ENCODE measurements around the gene ERAP2.
A peak's percentile ranks its signal among the peaks of the same experiment; 100 is the strongest.
"Not testable (repeated sequence)": the region's sequence is repeated elsewhere in the genome, so short reads cannot be mapped to it uniquely, and the experiment has no call there.

ERAP2 gene

GRCh38 chr5:96930589-96930988 lies 54.3 kb downstream of the ERAP2 start:
- no peak for ATAC-seq (replicated peaks; ENCODE audit: extremely low read depth, poor library complexity, severe bottlenecking)
- no peaks in the 10 kb centered on the region for H3K27me3 Mint-ChIP-seq
- no peaks in the 10 kb centered on the region for H3K9me3 Mint-ChIP-seq
- no peak for DNase-seq (ENCODE audit: low spot score in 2 of 2)
- H3K4me3 Mint-ChIP-seq = no peak overlapping the region
- H3K4me1 Mint-ChIP-seq = peaks cover 42% of the 10 kb centered on the region
- H3K27ac Mint-ChIP-seq (ENCODE audit: low read depth) = peak overlapping the region; percentile 42
- H3K36me3 Mint-ChIP-seq (ENCODE audit: insufficient read depth) = peaks cover 16% of the 10 kb centered on the region

GRCh38 chr5:96931037-96931436 lies 54.7 kb downstream of the ERAP2 start:
- H3K36me3 Mint-ChIP-seq (ENCODE audit: insufficient read depth) = peaks cover 20% of the 10 kb centered on the region
- H3K27ac Mint-ChIP-seq (ENCODE audit: low read depth); H3K9me3 Mint-ChIP-seq; H3K27me3 Mint-ChIP-seq; H3K4me3 Mint-ChIP-seq; ATAC-seq (replicated peaks; ENCODE audit: extremely low read depth, poor library complexity, severe bottlenecking); DNase-seq (ENCODE audit: low spot score in 2 of 2): not testable (repeated sequence)
- peaks cover 42% of the 10 kb centered on the region for H3K4me1 Mint-ChIP-seq

GRCh38 chr5:96931605-96932004 lies 55.3 kb downstream of the ERAP2 start:
- Mint-ChIP-seq H3K27me3 (no peaks in the 10 kb centered on the region), H3K36me3 (ENCODE audit: insufficient read depth) (peaks cover 23% of the 10 kb centered on the region), H3K9me3 (no peaks in the 10 kb centered on the region), H3K4me1 (peaks cover 43% of the 10 kb centered on the region), H3K27ac (ENCODE audit: low read depth) (no peak overlapping the region), H3K4me3 (no peak overlapping the region)
- ATAC-seq (replicated peaks; ENCODE audit: extremely low read depth, poor library complexity, severe bottlenecking) = no peak
- DNase-seq (ENCODE audit: low spot score in 2 of 2) = no peak

GRCh38 chr5:96932026-96932425 lies 55.7 kb downstream of the ERAP2 start:
- no peak for ATAC-seq (replicated peaks; ENCODE audit: extremely low read depth, poor library complexity, severe bottlenecking)
- Mint-ChIP-seq H3K4me3 (no peak overlapping the region), H3K4me1 (peaks cover 47% of the 10 kb centered on the region)

GRCh38 chr5:96933764-96934707 lies 57.7 kb downstream of the ERAP2 start:
- Mint-ChIP-seq H3K36me3 (ENCODE audit: insufficient read depth) (peaks cover 24% of the 10 kb centered on the region), H3K4me3 (peak overlapping the region; percentile 83), H3K27me3 (no peaks in the 10 kb centered on the region), H3K27ac (ENCODE audit: low read depth) (peak overlapping the region; percentile 90), H3K4me1 (peaks cover 54% of the 10 kb centered on the region), H3K9me3 (no peaks in the 10 kb centered on the region)
- no peak for ATAC-seq (replicated peaks; ENCODE audit: extremely low read depth, poor library complexity, severe bottlenecking)
- no peak for DNase-seq (ENCODE audit: low spot score in 2 of 2)

More at GRCh38 chr5:96932026-96932425, 55.7 kb downstream of the ERAP2 start:
- Mint-ChIP-seq H3K9me3 (no peaks in the 10 kb centered on the region), H3K27ac (ENCODE audit: low read depth) (peak overlapping the region; percentile 90), H3K36me3 (ENCODE audit: insufficient read depth) (peaks cover 24% of the 10 kb centered on the region), H3K27me3 (no peaks in the 10 kb centered on the region)
- DNase-seq (ENCODE audit: low spot score in 2 of 2) = no peak

GRCh38 chr5:96934708-96935558 lies 58.6 kb downstream of the ERAP2 start:
- Mint-ChIP-seq H3K4me1 (peaks cover 50% of the 10 kb centered on the region), H3K36me3 (ENCODE audit: insufficient read depth) (peaks cover 25% of the 10 kb centered on the region), H3K27ac (ENCODE audit: low read depth) (peak overlapping the region; percentile 90), H3K4me3 (peak overlapping the region; percentile 83), H3K9me3 (no peaks in the 10 kb centered on the region), H3K27me3 (no peaks in the 10 kb centered on the region)
- peak; percentile 91 to 94 for DNase-seq (ENCODE audit: low spot score in 2 of 2)
- peak; percentile 71 for ATAC-seq (replicated peaks; ENCODE audit: extremely low read depth, poor library complexity, severe bottlenecking)

GRCh38 chr5:96935559-96936430 lies 59.5 kb downstream of the ERAP2 start, which contains the start of gene LNPEP:
LNPEP (plus strand) TSS chr5:96936080; CDS start chr5:96936156, 76 bp downstream.
- H3K36me3 Mint-ChIP-seq (ENCODE audit: insufficient read depth) = peaks cover 26% of the 10 kb centered on the region
- H3K27me3 Mint-ChIP-seq = no peaks in the 10 kb centered on the region
- peaks cover 51% of the 10 kb centered on the region for H3K4me1 Mint-ChIP-seq
- peak; percentile 81 to 90 for DNase-seq (ENCODE audit: low spot score in 2 of 2)
- peak within 1 kb of the TSS; percentile 90 for H3K27ac Mint-ChIP-seq (ENCODE audit: low read depth)
- H3K9me3 Mint-ChIP-seq = no peaks in the 10 kb centered on the region
- peak within 1 kb of the TSS; percentile 83 for H3K4me3 Mint-ChIP-seq
- ATAC-seq (replicated peaks; ENCODE audit: extremely low read depth, poor library complexity, severe bottlenecking) = peak; percentile 52

GRCh38 chr5:96936431-96937320 lies 60.4 kb downstream of the ERAP2 start:
- Mint-ChIP-seq H3K4me1 (peaks cover 58% of the 10 kb centered on the region), H3K9me3 (no peaks in the 10 kb centered on the region), H3K36me3 (ENCODE audit: insufficient read depth) (peaks cover 28% of the 10 kb centered on the region), H3K27ac (ENCODE audit: low read depth) (peak overlapping the region; percentile 90), H3K27me3 (no peaks in the 10 kb centered on the region), H3K4me3 (peak overlapping the region; percentile 83)
- DNase-seq (ENCODE audit: low spot score in 2 of 2) (peak; percentile 20 to 37), ATAC-seq (replicated peaks; ENCODE audit: extremely low read depth, poor library complexity, severe bottlenecking) (no peak)

GRCh38 chr5:96940586-96940985 lies 64.3 kb downstream of the ERAP2 start:
- ATAC-seq (replicated peaks; ENCODE audit: extremely low read depth, poor library complexity, severe bottlenecking) (no peak), DNase-seq (ENCODE audit: low spot score in 2 of 2) (no peak)
- peaks cover 67% of the 10 kb centered on the region for H3K4me1 Mint-ChIP-seq
- H3K4me3 Mint-ChIP-seq = peak overlapping the region; percentile 41
- peak overlapping the region; percentile 84 for H3K27ac Mint-ChIP-seq (ENCODE audit: low read depth)
- no peaks in the 10 kb centered on the region for H3K27me3 Mint-ChIP-seq
- H3K9me3 Mint-ChIP-seq = no peaks in the 10 kb centered on the region
- H3K36me3 Mint-ChIP-seq (ENCODE audit: insufficient read depth) = peaks cover 20% of the 10 kb centered on the region

GRCh38 chr5:96941140-96941539 lies 64.8 kb downstream of the ERAP2 start:
- H3K4me3 Mint-ChIP-seq = no peak overlapping the region
- no peak for ATAC-seq (replicated peaks; ENCODE audit: extremely low read depth, poor library complexity, severe bottlenecking)
- peak overlapping the region; percentile 84 for H3K27ac Mint-ChIP-seq (ENCODE audit: low read depth)

GRCh38 chr5:96942078-96942477 lies 65.8 kb downstream of the ERAP2 start:
- peak overlapping the region; percentile 2 for H3K27ac Mint-ChIP-seq (ENCODE audit: low read depth)
- ATAC-seq (replicated peaks; ENCODE audit: extremely low read depth, poor library complexity, severe bottlenecking) (no peak), DNase-seq (ENCODE audit: low spot score in 2 of 2) (no peak)
- no peaks in the 10 kb centered on the region for H3K9me3 Mint-ChIP-seq
- H3K36me3 Mint-ChIP-seq (ENCODE audit: insufficient read depth) = peaks cover 10% of the 10 kb centered on the region
- peak overlapping the region; percentile 3 for H3K4me3 Mint-ChIP-seq
- H3K27me3 Mint-ChIP-seq = no peaks in the 10 kb centered on the region
- peaks cover 71% of the 10 kb centered on the region for H3K4me1 Mint-ChIP-seq

More at GRCh38 chr5:96941140-96941539, 64.8 kb downstream of the ERAP2 start:
- H3K36me3 Mint-ChIP-seq (ENCODE audit: insufficient read depth) = peaks cover 16% of the 10 kb centered on the region
- no peaks in the 10 kb centered on the region for H3K9me3 Mint-ChIP-seq
- peaks cover 72% of the 10 kb centered on the region for H3K4me1 Mint-ChIP-seq
- H3K27me3 Mint-ChIP-seq = no peaks in the 10 kb centered on the region
- DNase-seq (ENCODE audit: low spot score in 2 of 2) = no peak

Measured in central memory CD8-positive, alpha-beta T cell (primary cell).